Transverse colon (tissue), 4 donors: ENCODE data around the gene SHMT2. TPM values are rescaled to one million over a fixed set of nuclear protein-coding genes. Genes with fewer than 3 reads are reported as not detected.
A peak's percentile ranks its signal among the peaks of the same experiment; 100 is the strongest.

ENCODE experiments used
- DNase-seq: peaks from one replicate; pipeline ENCODE4 v3.0.0-alpha.2; 2019
- H3K27ac ChIP-seq, 4 donors: fragments of 200-600 bp; sonication (generic); 2 replicates each; pipeline ENCODE4 v1.5.1; 2016 to 2018; ENCODE audit warnings: inconsistent platforms in 4 of 4
- H3K27me3 ChIP-seq: fragments of 200-600 bp; sonication (generic); 2 replicates; pipeline ENCODE4 v1.5.1; 2017; ENCODE audit warnings: inconsistent platforms
- H3K36me3 ChIP-seq, 4 donors: fragments of 200-600 bp; sonication (generic); 2 replicates each; pipeline ENCODE4 v1.5.1; 2017 to 2019; ENCODE audit warnings: inconsistent platforms in 4 of 4
- H3K4me1 ChIP-seq, 4 donors: fragments of 200-600 bp; sonication (generic); 2 replicates each; pipeline ENCODE4 v1.5.1; 2017 to 2020; ENCODE audit warnings: inconsistent platforms in 4 of 4
- H3K4me3 ChIP-seq, 4 donors: fragments of 200-600 bp; sonication (generic); 1 replicate in 1 of 4; 2 replicates in 3 of 4; pipeline versions ENCODE4 v1.5.1 to v1.6.1; 2017 to 2019; ENCODE audit warnings: inconsistent platforms in 4 of 4
- H3K9me3 ChIP-seq, 2 donors: fragments of 200-600 bp; sonication (generic); 2 replicates each; pipeline ENCODE4 v1.5.1; 2017 to 2019; ENCODE audit warnings: inconsistent platforms in 2 of 2
- CTCF ChIP-seq, 5 experiments: fragments of 200-600 bp in 3 of 5; fragments of 450-650 bp in 2 of 5; sonication (generic) in 3 of 5; IDR thresholded peaks; 1 replicate in 2 of 5; 2 replicates in 3 of 5; pipeline ENCODE4 v1.5.1; 2016 to 2017; ENCODE audit warnings: antibody characterized with exemption in 5 of 5, inconsistent platforms in 3 of 5, mild to moderate bottlenecking in 2 of 5, moderate library complexity in 1 of 5
- EP300 ChIP-seq: sonication (generic); formaldehyde crosslinking; IDR thresholded peaks from one replicate; pipeline ENCODE4 v1.6.1; 2017; ENCODE audit warnings: antibody characterized with exemption, low read depth
- POLR2A ChIP-seq: fragments of 450-650 bp; IDR thresholded peaks from one replicate; pipeline ENCODE4 v1.6.1; 2016; ENCODE audit warnings: antibody characterized with exemption, mild to moderate bottlenecking, moderate library complexity
- POLR2AphosphoS5 ChIP-seq, 3 donors: sonication (generic); formaldehyde crosslinking; IDR thresholded peaks; one replicate each; pipeline ENCODE4 v1.6.1; 2016; ENCODE audit warnings: antibody characterized with exemption in 3 of 3
- WGBS, 2 donors: methylation state at CpG; one replicate each; pipeline ENCODE4 v1.1.5; 2018; ENCODE audit warnings: low coverage in 1 of 2; 5-methylcytosine and 5-hydroxymethylcytosine counted together
- in situ Hi-C, 4 donors: fragments of 200-750 bp; cut with MboI; loops; one replicate each; pipeline versions ENCODE4 v1.15.0 to v1.15.1; 2017; ENCODE audit warnings: low sequenced_read_pairs in 3 of 4, low pct_ligation_motif_present in 1 of 4, low pct_unique_long_range_greater_than_20kb in 1 of 4
- intact Hi-C: fragments of 100-400 bp; cut with DNase I; formaldehyde crosslinking; loops from one replicate; pipeline ENCODE4 v1.15.1; 2023; ENCODE audit warnings: low total_unique reads
- total RNA-seq, 4 donors: library from RNA; depleted of rRNA; stranded (reverse); fragments of >200 nt; gene quantifications; one replicate each; pipeline ENCODE4 v1.1.0, GENCODE V29; 2016

SHMT2 gene
- total RNA-seq, 4 donors from 2014 or later, result 29.2 to 104 (median 33.4) TPM

GRCh38 chr12:57216014-57216911, 13.2 kb upstream of the SHMT2 start, which contains the start of gene NXPH4:
NXPH4 (plus strand) TSS chr12:57216794; CDS start chr12:57216970, 176 bp downstream.
- Histone ChIP-seq H3K36me3 (no peaks in the 10 kb centered on the region), H3K27me3 (peaks cover 68% of the 10 kb centered on the region), H3K9me3 (no peaks in the 10 kb centered on the region), H3K4me1 (peaks cover 16 to 27% (median 18%) of the 10 kb centered on the region in 4 donors), H3K27ac (no peak within 1 kb of the TSS), H3K4me3 (peak within 1 kb of the TSS; percentile 18 to 52 (median 32))
- no peak for TF ChIP-seq POLR2A
- TF ChIP-seq POLR2AphosphoS5 (IDR thresholded peaks at IDR 0.05), result no peak
- no peak for TF ChIP-seq EP300
- TF ChIP-seq CTCF (IDR thresholded peaks at IDR 0.05), result no peak
- WGBS, 2 donors, result 0 to 2% methylated on average over 2 to 54 of the region's 102 CpGs
- in situ Hi-C loops (no loop called here), intact Hi-C loops (no loop called here)
- peak; percentile 54 for DNase-seq

- intact Hi-C loops, result no loop called here
- H3K27me3 ChIP-seq, result peaks cover 78% of the 10 kb centered on the region
- H3K4me3 ChIP-seq, result peak overlapping the region; percentile 16 to 52 (median 28)
- H3K36me3 ChIP-seq, result no peaks in the 10 kb centered on the region
- TF ChIP-seq EP300 (no peak), POLR2AphosphoS5 (IDR thresholded peaks at IDR 0.05) (no peak), POLR2A (no peak), CTCF (IDR thresholded peaks at IDR 0.05) (no peak)
- H3K4me1 ChIP-seq, result peaks cover 16 to 27% (median 18%) of the 10 kb centered on the region in 4 donors
- H3K27ac ChIP-seq, result no peak overlapping the region
- in situ Hi-C loops, result no loop called here
- DNase-seq, result no peak
- no peaks in the 10 kb centered on the region for H3K9me3 ChIP-seq
- WGBS, 2 donors, result 4% methylated on average over 45 of the region's 63 CpGs; no CpG with 5 or more reads in 1 of the 2 donors
Measured at GRCh38 chr12:57216921-57217879, 12.3 kb upstream of the SHMT2 start.

GRCh38 chr12:57218030-57218853, 11.3 kb upstream of the SHMT2 start:
- WGBS, 2 donors, result 62% methylated on average over 5 of the region's 5 CpGs; no CpG with 5 or more reads in 1 of the 2 donors
- intact Hi-C loops (no loop called here), in situ Hi-C loops (no loop called here)
- no peak overlapping the region for H3K4me3 ChIP-seq
- no peak for DNase-seq
- H3K4me1 ChIP-seq, result peaks cover 16 to 27% (median 18%) of the 10 kb centered on the region in 4 donors
- no peak for TF ChIP-seq POLR2A
- H3K27me3 ChIP-seq, result peaks cover 88% of the 10 kb centered on the region
- no peaks in the 10 kb centered on the region for H3K36me3 ChIP-seq
- H3K9me3 ChIP-seq, result no peaks in the 10 kb centered on the region
- H3K27ac ChIP-seq, result no peak overlapping the region

GRCh38 chr12:57219205-57219992, 10.1 kb upstream of the SHMT2 start:
- intact Hi-C loops (no loop called here), in situ Hi-C loops (no loop called here)
- no peaks in the 10 kb centered on the region for H3K36me3 ChIP-seq
- H3K4me3 ChIP-seq, result no peak overlapping the region
- no peak for TF ChIP-seq POLR2AphosphoS5 (IDR thresholded peaks at IDR 0.05)
- no peak for TF ChIP-seq POLR2A
- WGBS, 2 donors, result 49 to 57% methylated on average over 6 to 14 of the region's 14 CpGs
- H3K27ac ChIP-seq, result no peak overlapping the region
- H3K9me3 ChIP-seq, result no peaks in the 10 kb centered on the region
- no peak for DNase-seq
- H3K27me3 ChIP-seq, result peaks cover 99% of the 10 kb centered on the region
- H3K4me1 ChIP-seq, result peaks cover 10 to 18% (median 18%) of the 10 kb centered on the region in 4 donors
